ENCODE data around the gene TMEM130. TPM values are rescaled to one million over a fixed set of nuclear protein-coding genes. Genes with fewer than 3 reads are reported as not detected.
"Not testable (repeated sequence)": the region's sequence is repeated elsewhere in the genome, so short reads cannot be mapped to it uniquely, and the experiment has no call there.

TMEM130 gene
- total and polyA plus RNA-seq, 9 donors: 2.3 to 6.6 (median 5.4) TPM

GRCh38 chr7:98852826-98853225, 17.0 kb downstream of the TMEM130 start:
- no peak for DNase-seq
- no peaks in the 10 kb centered on the region for H3K27me3 ChIP-seq (ENCODE audit: control insufficient read depth, insufficient read depth, low read length)
- H3K27ac ChIP-seq (ENCODE audit: low read length): no peak overlapping the region
- peaks cover 16% of the 10 kb centered on the region for H3K9me3 ChIP-seq (replicated peaks; ENCODE audit: control insufficient read depth, low read depth, low read length)
- no peaks in the 10 kb centered on the region for H3K36me3 ChIP-seq (ENCODE audit: control insufficient read depth, insufficient read depth, low read length)
- no peak overlapping the region for H3K4me3 ChIP-seq (ENCODE audit: low read length)
- H3K4me1 ChIP-seq (ENCODE audit: control insufficient read depth, insufficient read depth, low read length): no peaks in the 10 kb centered on the region
- WGBS (ENCODE audit: insufficient coverage): 50% methylated on average over 2 of the region's 4 CpGs

- no peaks in the 10 kb centered on the region for H3K36me3 ChIP-seq (ENCODE audit: control insufficient read depth, insufficient read depth, low read length)
- no peak for DNase-seq
- 100% methylated on average over 1 of the region's 3 CpGs for WGBS (ENCODE audit: insufficient coverage)
- H3K27ac ChIP-seq (ENCODE audit: low read length): no peak overlapping the region
- H3K27me3 ChIP-seq (ENCODE audit: control insufficient read depth, insufficient read depth, low read length): no peaks in the 10 kb centered on the region
- peaks cover 20% of the 10 kb centered on the region for H3K9me3 ChIP-seq (replicated peaks; ENCODE audit: control insufficient read depth, low read depth, low read length)
- no peak overlapping the region for H3K4me3 ChIP-seq (ENCODE audit: low read length)
- no peaks in the 10 kb centered on the region for H3K4me1 ChIP-seq (ENCODE audit: control insufficient read depth, insufficient read depth, low read length)
Observed at GRCh38 chr7:98848918-98849317, 20.9 kb downstream of the TMEM130 start.

DNA sequence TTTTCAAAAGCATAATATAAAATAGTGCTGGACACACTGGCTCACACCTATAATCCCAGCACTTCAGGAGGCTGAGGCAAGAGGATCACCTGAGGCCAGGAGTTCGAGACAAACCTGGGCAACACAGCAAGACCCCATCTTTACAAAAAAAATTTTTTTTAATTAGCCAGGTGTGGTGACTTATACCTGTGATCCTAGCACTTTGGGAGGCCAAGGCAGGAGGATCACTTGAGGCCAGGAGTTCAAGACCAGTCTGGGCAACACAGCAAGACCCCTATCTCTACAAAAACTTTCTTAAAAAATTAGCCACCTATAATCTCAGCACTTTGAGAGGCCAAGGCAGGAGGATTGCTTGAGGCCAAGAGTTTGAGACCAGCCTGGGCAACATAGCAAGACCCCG, 27.3 kb downstream of the TMEM130 start:
- not testable (repeated sequence) for H3K4me3 ChIP-seq (ENCODE audit: low read length); H3K4me1 ChIP-seq (ENCODE audit: control insufficient read depth, insufficient read depth, low read length); DNase-seq; H3K27ac ChIP-seq (ENCODE audit: low read length); H3K9me3 ChIP-seq (replicated peaks; ENCODE audit: control insufficient read depth, low read depth, low read length); H3K27me3 ChIP-seq (ENCODE audit: control insufficient read depth, insufficient read depth, low read length); H3K36me3 ChIP-seq (ENCODE audit: control insufficient read depth, insufficient read depth, low read length)
- 100% methylated on average over 1 of the region's 2 CpGs for WGBS (ENCODE audit: insufficient coverage)

GRCh38 chr7:98841179-98841997, 28.4 kb downstream of the TMEM130 start:
- Histone ChIP-seq H3K4me3 (ENCODE audit: low read length) (no peak overlapping the region), H3K36me3 (ENCODE audit: control insufficient read depth, insufficient read depth, low read length) (no peaks in the 10 kb centered on the region), H3K27ac (ENCODE audit: low read length) (no peak overlapping the region), H3K9me3 (replicated peaks; ENCODE audit: control insufficient read depth, low read depth, low read length) (no peaks in the 10 kb centered on the region), H3K4me1 (ENCODE audit: control insufficient read depth, insufficient read depth, low read length) (peaks cover 4% of the 10 kb centered on the region), H3K27me3 (ENCODE audit: control insufficient read depth, insufficient read depth, low read length) (peaks cover 7% of the 10 kb centered on the region)
- DNase-seq: peak; percentile 37
- WGBS (ENCODE audit: insufficient coverage): 46% methylated on average over 9 of the region's 11 CpGs

GRCh38 chr7:98840722-98841121, 29.1 kb downstream of the TMEM130 start:
- H3K36me3 ChIP-seq (ENCODE audit: control insufficient read depth, insufficient read depth, low read length): no peaks in the 10 kb centered on the region
- peaks cover 4% of the 10 kb centered on the region for H3K4me1 ChIP-seq (ENCODE audit: control insufficient read depth, insufficient read depth, low read length)
- no peaks in the 10 kb centered on the region for H3K9me3 ChIP-seq (replicated peaks; ENCODE audit: control insufficient read depth, low read depth, low read length)
- 83% methylated on average over 1 of the region's 4 CpGs for WGBS (ENCODE audit: insufficient coverage)
- H3K27ac ChIP-seq (ENCODE audit: low read length): no peak overlapping the region
- peaks cover 7% of the 10 kb centered on the region for H3K27me3 ChIP-seq (ENCODE audit: control insufficient read depth, insufficient read depth, low read length)
- DNase-seq: no peak
- H3K4me3 ChIP-seq (ENCODE audit: low read length): no peak overlapping the region

GRCh38 chr7:98840096-98840495, 29.7 kb downstream of the TMEM130 start:
- no peaks in the 10 kb centered on the region for H3K36me3 ChIP-seq (ENCODE audit: control insufficient read depth, insufficient read depth, low read length)
- peaks cover 4% of the 10 kb centered on the region for H3K4me1 ChIP-seq (ENCODE audit: control insufficient read depth, insufficient read depth, low read length)
- no peak overlapping the region for H3K4me3 ChIP-seq (ENCODE audit: low read length)
- H3K27ac ChIP-seq (ENCODE audit: low read length): no peak overlapping the region
- H3K27me3 ChIP-seq (ENCODE audit: control insufficient read depth, insufficient read depth, low read length): peaks cover 10% of the 10 kb centered on the region
- no peak for DNase-seq
- no peaks in the 10 kb centered on the region for H3K9me3 ChIP-seq (replicated peaks; ENCODE audit: control insufficient read depth, low read depth, low read length)
- 49% methylated on average over 7 of the region's 11 CpGs for WGBS (ENCODE audit: insufficient coverage)

- no peak for DNase-seq
- H3K4me3 ChIP-seq (ENCODE audit: low read length): no peak overlapping the region
- no peaks in the 10 kb centered on the region for H3K36me3 ChIP-seq (ENCODE audit: control insufficient read depth, insufficient read depth, low read length)
- H3K9me3 ChIP-seq (replicated peaks; ENCODE audit: control insufficient read depth, low read depth, low read length): no peaks in the 10 kb centered on the region
- H3K27me3 ChIP-seq (ENCODE audit: control insufficient read depth, insufficient read depth, low read length): peaks cover 10% of the 10 kb centered on the region
- peaks cover 4% of the 10 kb centered on the region for H3K4me1 ChIP-seq (ENCODE audit: control insufficient read depth, insufficient read depth, low read length)
- 4% methylated on average over 2 of the region's 5 CpGs for WGBS (ENCODE audit: insufficient coverage)
- H3K27ac ChIP-seq (ENCODE audit: low read length): no peak overlapping the region
Observed at GRCh38 chr7:98837630-98837972, 32.2 kb downstream of the TMEM130 start.

DNA sequence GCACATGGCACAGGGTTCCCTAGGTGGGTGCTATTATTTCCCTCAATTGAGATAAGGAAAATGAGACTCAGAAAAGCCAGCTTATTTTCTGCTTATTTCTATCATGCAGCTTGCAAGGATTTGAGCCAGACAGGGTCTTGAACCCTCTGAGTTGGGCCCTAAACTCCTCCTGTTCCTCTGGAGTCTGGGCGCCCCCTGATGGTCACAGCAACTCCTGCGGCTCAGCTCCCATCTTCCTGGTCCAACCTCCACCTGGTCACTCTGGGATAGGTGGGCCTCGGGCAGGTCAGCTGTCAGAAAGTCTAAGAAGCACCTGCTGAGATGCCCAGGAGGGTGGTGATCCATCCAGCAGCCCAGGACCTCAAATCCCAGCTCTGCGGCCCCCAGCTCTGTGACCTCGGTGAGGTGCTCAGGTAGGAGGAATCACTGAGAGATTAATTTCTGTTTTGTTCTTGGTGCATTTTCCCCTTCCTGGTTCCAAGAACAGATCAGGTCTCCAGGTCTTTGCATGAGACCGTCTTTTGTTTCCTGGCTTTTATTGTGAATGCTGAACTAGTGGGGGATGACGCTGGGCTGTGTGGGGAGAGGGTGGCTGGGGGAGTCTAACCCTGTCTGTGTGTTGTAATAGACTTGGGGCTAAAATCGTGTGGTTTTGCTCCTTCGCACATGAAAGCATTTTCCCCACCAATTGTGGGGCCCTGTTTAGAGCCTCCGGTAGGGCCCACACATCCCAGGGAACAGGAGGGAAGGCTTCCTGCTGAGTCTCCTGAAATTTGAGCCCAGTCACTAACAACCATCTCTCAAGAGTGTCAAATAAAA, 32.8 kb downstream of the TMEM130 start:
- H3K27me3 ChIP-seq (ENCODE audit: control insufficient read depth, insufficient read depth, low read length): peaks cover 10% of the 10 kb centered on the region
- H3K36me3 ChIP-seq (ENCODE audit: control insufficient read depth, insufficient read depth, low read length): no peaks in the 10 kb centered on the region
- H3K27ac ChIP-seq (ENCODE audit: low read length): no peak overlapping the region
- no peaks in the 10 kb centered on the region for H3K9me3 ChIP-seq (replicated peaks; ENCODE audit: control insufficient read depth, low read depth, low read length)
- DNase-seq: no peak
- 14% methylated on average over 3 of the region's 10 CpGs for WGBS (ENCODE audit: insufficient coverage)
- H3K4me3 ChIP-seq (ENCODE audit: low read length): no peak overlapping the region
- peaks cover 4% of the 10 kb centered on the region for H3K4me1 ChIP-seq (ENCODE audit: control insufficient read depth, insufficient read depth, low read length)

DNA sequence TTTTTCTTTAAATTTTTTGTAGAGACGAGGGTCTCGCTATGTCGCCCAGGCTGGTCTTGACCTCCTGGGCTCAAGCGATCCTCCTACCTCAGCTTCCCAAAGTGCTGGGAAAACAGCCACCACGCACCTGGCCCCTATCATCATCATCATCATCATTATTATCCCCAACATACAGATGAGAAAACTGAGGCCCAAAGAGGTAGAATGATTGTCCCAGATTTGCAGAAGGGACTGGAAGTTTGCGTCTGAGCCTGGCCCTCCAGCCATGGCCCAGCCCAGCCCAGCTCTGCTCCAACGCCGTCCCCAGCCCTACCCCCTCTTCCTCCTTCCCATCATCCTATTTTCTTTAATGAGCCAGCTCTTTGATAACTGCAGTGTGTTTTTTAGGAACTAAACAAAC, 34.9 kb downstream of the TMEM130 start:
- Histone ChIP-seq H3K4me1 (ENCODE audit: control insufficient read depth, insufficient read depth, low read length) (peaks cover 2% of the 10 kb centered on the region), H3K36me3 (ENCODE audit: control insufficient read depth, insufficient read depth, low read length) (no peaks in the 10 kb centered on the region), H3K4me3 (ENCODE audit: low read length) (no peak overlapping the region), H3K9me3 (replicated peaks; ENCODE audit: control insufficient read depth, low read depth, low read length) (no peaks in the 10 kb centered on the region), H3K27me3 (ENCODE audit: control insufficient read depth, insufficient read depth, low read length) (peaks cover 3% of the 10 kb centered on the region), H3K27ac (ENCODE audit: low read length) (no peak overlapping the region)
- WGBS (ENCODE audit: insufficient coverage): 71% methylated on average over 4 of the region's 8 CpGs
- no peak for DNase-seq

- H3K27ac ChIP-seq (ENCODE audit: low read length): no peak overlapping the region
- H3K36me3 ChIP-seq (ENCODE audit: control insufficient read depth, insufficient read depth, low read length): no peaks in the 10 kb centered on the region
- DNase-seq: no peak
- H3K27me3 ChIP-seq (ENCODE audit: control insufficient read depth, insufficient read depth, low read length): peaks cover 3% of the 10 kb centered on the region
- peaks cover 2% of the 10 kb centered on the region for H3K4me1 ChIP-seq (ENCODE audit: control insufficient read depth, insufficient read depth, low read length)
- H3K4me3 ChIP-seq (ENCODE audit: low read length): no peak overlapping the region
- WGBS (ENCODE audit: insufficient coverage): 89% methylated on average over 2 of the region's 2 CpGs
- H3K9me3 ChIP-seq (replicated peaks; ENCODE audit: control insufficient read depth, low read depth, low read length): no peaks in the 10 kb centered on the region
Observed at GRCh38 chr7:98833022-98833421, 36.8 kb downstream of the TMEM130 start.
